IMR-90 (cell line): ENCODE results near the gene ZNRD2.

ENCODE experiments used
- CTCF ChIP-seq: conservative IDR thresholded peaks from 2 replicates; pipeline ENCODE4 v1.5.1; 2012; ENCODE audit warnings: mild to moderate bottlenecking, low read depth, low read length, improper control_type of control experiment
- POLR2A ChIP-seq: IDR thresholded peaks from 2 replicates; pipeline ENCODE4 v1.6.1; 2012; ENCODE audit warnings: mild to moderate bottlenecking, low read depth, low read length
- SMC3 ChIP-seq: fragments of 150-350 bp; IDR thresholded peaks from 2 replicates; pipeline ENCODE4 v1.6.1; 2016; ENCODE audit warnings: low read depth, mild to moderate bottlenecking, antibody characterized with exemption, low read length, moderate library complexity

GRCh38 chr11:65578667-65579066 is 8.4 kb downstream of the ZNRD2 start:
- TF ChIP-seq POLR2A, result no peak
- TF ChIP-seq CTCF, result no peak
- TF ChIP-seq SMC3, result no peak
